ENCODE results near the gene TRIP4. TPM values are rescaled to one million over a fixed set of nuclear protein-coding genes. Genes with fewer than 3 reads are reported as not detected.

The TRIP4 gene
- total and polyA plus RNA-seq, 2 donors (not counting 3 experiments of a cell fraction or from before 2014, with no cell fraction given), result 10.9 to 31.1 TPM

- no TSS peak for BruUV-seq (replicated peaks)
- H4K20me1 ChIP-seq (replicated peaks; ENCODE audit: control insufficient read depth, extremely low read depth, insufficient read depth, low read length), result no peaks in the 10 kb centered on the region
- peaks cover 5% of the 10 kb centered on the region for H3K4me1 ChIP-seq (ENCODE audit: control insufficient read depth, extremely low read depth, insufficient read depth, low read length)
- no peak overlapping the region for H3K4me3 ChIP-seq (replicated peaks in 1 of 3; ENCODE audit: insufficient read depth in 1 of 3, low read depth in 1 of 3, low read length in 3 of 3)
- no peak overlapping the region for H3K4me2 ChIP-seq (ENCODE audit: insufficient read depth, low read length)
- dilution Hi-C loops (cut with MboI; ENCODE audit: extremely low pct_ligation_motif_present, low sequenced_read_pairs), result no loop called here
- FAIRE-seq (no peak), DNase-seq (ENCODE audit: low read depth, low spot score) (no peak)
- H3K27ac ChIP-seq (ENCODE audit: insufficient read depth, low read depth, low read length), result no peak overlapping the region
- no peaks in the 10 kb centered on the region for H3K9me3 ChIP-seq (replicated peaks; ENCODE audit: control insufficient read depth, insufficient read depth, low read length)
- no peak overlapping the region for H2AFZ ChIP-seq (ENCODE audit: low read depth, low read length)
- intact Hi-C loops (cut with micrococcal nuclease), result no loop called here
- ChIA-PET POLR2A (no interaction called here), CTCF (no interaction called here)
- TF ChIP-seq FOS (IDR thresholded peaks at IDR 0.05; ENCODE audit: borderline replicate concordance, insufficient read depth, low read length), result no peak
- H3K27me3 ChIP-seq (ENCODE audit: control insufficient read depth in 2 of 2, insufficient read depth in 2 of 2, low read length in 2 of 2), result no peaks in the 10 kb centered on the region
- no peak overlapping the region for H3K9ac ChIP-seq (replicated peaks; ENCODE audit: extremely low read depth, insufficient read depth, low read length)
- no peaks in the 10 kb centered on the region for H3K9me1 ChIP-seq (replicated peaks; ENCODE audit: control insufficient read depth, extremely low read depth, insufficient read depth, low read length)
- no peaks in the 10 kb centered on the region for H3K79me2 ChIP-seq (ENCODE audit: control insufficient read depth, insufficient read depth, low read length)
- peaks cover 0 to 2% of the 10 kb centered on the region in 2 experiments for H3K36me3 ChIP-seq (ENCODE audit: control insufficient read depth in 2 of 2, extremely low read depth in 1 of 2, insufficient read depth in 2 of 2, low read length in 2 of 2)
These were observed 50.3 kb downstream of the TRIP4 start for GRCh38 chr15:64437982-64438381.

GRCh38 chr15:64438653-64439447 lies 51.2 kb downstream of the TRIP4 start:
- POLR2A ChIA-PET, result no interaction called here
- H3K4me2 ChIP-seq (ENCODE audit: insufficient read depth, low read length), result no peak overlapping the region
- no peak for TF ChIP-seq GATA2 (IDR thresholded peaks at IDR 0.05; ENCODE audit: insufficient read depth, insufficient read length, low read depth, low read length)
- no peak for TF ChIP-seq POLR2AphosphoS5 (IDR thresholded peaks at IDR 0.05; ENCODE audit: insufficient read depth, low read depth, low read length)
- TF ChIP-seq POLR2A (IDR thresholded peaks at IDR 0.05; ENCODE audit: low read depth, low read length), result no peak
- TF ChIP-seq JUN (IDR thresholded peaks at IDR 0.05; ENCODE audit: borderline replicate concordance, insufficient read depth, insufficient read length, low read depth), result no peak
- no peak for TF ChIP-seq EZH2 (IDR thresholded peaks at IDR 0.05; ENCODE audit: borderline replicate concordance, low read depth, low read length, severe bottlenecking)
- no peak for TF ChIP-seq FOS (IDR thresholded peaks at IDR 0.05; ENCODE audit: borderline replicate concordance, insufficient read depth, low read length)
- no peak for TF ChIP-seq CTCF (IDR thresholded peaks at IDR 0.05; ENCODE audit: extremely low read depth in 1 of 2, insufficient read depth in 1 of 2, low read depth in 1 of 2, low read length in 2 of 2)
- TF ChIP-seq MAX (IDR thresholded peaks at IDR 0.05; ENCODE audit: insufficient read depth, insufficient read length), result no peak
- peaks cover 13% of the 10 kb centered on the region for H3K4me1 ChIP-seq (ENCODE audit: control insufficient read depth, extremely low read depth, insufficient read depth, low read length)
- H4K20me1 ChIP-seq (replicated peaks; ENCODE audit: control insufficient read depth, extremely low read depth, insufficient read depth, low read length), result no peaks in the 10 kb centered on the region
- FAIRE-seq (no peak), DNase-seq (ENCODE audit: low read depth, low spot score) (no peak)
- CTCF ChIA-PET, result no interaction called here
- H3K9me1 ChIP-seq (replicated peaks; ENCODE audit: control insufficient read depth, extremely low read depth, insufficient read depth, low read length), result no peaks in the 10 kb centered on the region
- intact Hi-C loops (cut with micrococcal nuclease), result no loop called here
- dilution Hi-C loops (cut with MboI; ENCODE audit: extremely low pct_ligation_motif_present, low sequenced_read_pairs), result no loop called here
- H3K27ac ChIP-seq (ENCODE audit: insufficient read depth, low read depth, low read length), result no peak overlapping the region
- no peak overlapping the region for H3K9ac ChIP-seq (replicated peaks; ENCODE audit: extremely low read depth, insufficient read depth, low read length)
- no peaks in the 10 kb centered on the region for H3K27me3 ChIP-seq (ENCODE audit: control insufficient read depth in 2 of 2, insufficient read depth in 2 of 2, low read length in 2 of 2)
- BruUV-seq (replicated peaks), result no TSS peak
- H3K79me2 ChIP-seq (ENCODE audit: control insufficient read depth, insufficient read depth, low read length), result no peaks in the 10 kb centered on the region
- H3K4me3 ChIP-seq (replicated peaks in 1 of 3; ENCODE audit: insufficient read depth in 1 of 3, low read depth in 1 of 3, low read length in 3 of 3), result no peak overlapping the region
- no peaks in the 10 kb centered on the region for H3K9me3 ChIP-seq (replicated peaks; ENCODE audit: control insufficient read depth, insufficient read depth, low read length)
- H3K36me3 ChIP-seq (ENCODE audit: control insufficient read depth in 2 of 2, extremely low read depth in 1 of 2, insufficient read depth in 2 of 2, low read length in 2 of 2), result peaks cover 0 to 2% of the 10 kb centered on the region in 2 experiments
- no peak overlapping the region for H2AFZ ChIP-seq (ENCODE audit: low read depth, low read length)

All from endothelial cell of umbilical vein (primary cell).